Gastroesophageal sphincter (tissue), 3 donors: ENCODE measurements around the gene C20orf202.

Source experiments
- CTCF ChIP-seq, 4 experiments: fragments of 200-600 bp in 2 of 4; fragments of 450-650 bp in 2 of 4; sonication (generic) in 1 of 4; IDR thresholded peaks; one replicate each; pipeline ENCODE4 v1.5.1; 2017 to 2019; ENCODE audit warnings: antibody characterized with exemption in 4 of 4, mild to moderate bottlenecking in 2 of 4, moderate library complexity in 2 of 4
- EP300 ChIP-seq: sonication (generic); formaldehyde crosslinking; IDR thresholded peaks from one replicate; pipeline ENCODE4 v1.6.1; 2017; ENCODE audit warnings: antibody characterized with exemption, mild to moderate bottlenecking
- POLR2AphosphoS5 ChIP-seq: sonication (generic); formaldehyde crosslinking; IDR thresholded peaks from one replicate; pipeline ENCODE4 v1.6.1; 2017; ENCODE audit warnings: antibody characterized with exemption

GRCh38 chr20:1178623-1179022 is 24.6 kb upstream of the C20orf202 start:
- TF ChIP-seq POLR2AphosphoS5 (no peak), CTCF (IDR thresholded peaks at IDR 0.05) (no peak), EP300 (no peak)
